GM21515 (cell line): ENCODE results near the gene RRM1.

ENCODE experiments used
- ATAC-seq: cut with Tn5 transposase; IDR thresholded peaks from one replicate; pipeline ENCODE4 v1.9.1; 2021; ENCODE audit not compliant: unreplicated experiment

RRM1 gene

DNA sequence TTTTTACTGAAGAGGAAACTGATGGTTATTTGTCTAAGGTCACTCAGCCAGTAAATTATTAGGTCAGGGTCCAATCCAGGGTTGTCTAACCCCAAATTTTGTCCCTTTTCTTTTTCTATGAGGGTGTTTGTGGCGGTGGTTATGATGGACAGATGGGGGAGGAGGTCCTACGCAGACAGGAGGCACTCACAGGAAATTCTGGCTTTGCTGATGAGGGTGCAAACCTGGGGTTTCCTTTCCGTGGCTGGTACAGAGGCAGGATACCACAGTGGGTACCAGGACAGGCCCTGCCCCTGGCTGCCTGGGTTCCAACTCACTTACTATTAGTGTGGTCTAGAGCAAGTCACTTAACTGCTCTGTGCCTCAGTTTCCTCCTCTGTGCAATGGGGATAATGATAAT, 91.0 kb downstream of the RRM1 start:
- no peak for ATAC-seq

DNA sequence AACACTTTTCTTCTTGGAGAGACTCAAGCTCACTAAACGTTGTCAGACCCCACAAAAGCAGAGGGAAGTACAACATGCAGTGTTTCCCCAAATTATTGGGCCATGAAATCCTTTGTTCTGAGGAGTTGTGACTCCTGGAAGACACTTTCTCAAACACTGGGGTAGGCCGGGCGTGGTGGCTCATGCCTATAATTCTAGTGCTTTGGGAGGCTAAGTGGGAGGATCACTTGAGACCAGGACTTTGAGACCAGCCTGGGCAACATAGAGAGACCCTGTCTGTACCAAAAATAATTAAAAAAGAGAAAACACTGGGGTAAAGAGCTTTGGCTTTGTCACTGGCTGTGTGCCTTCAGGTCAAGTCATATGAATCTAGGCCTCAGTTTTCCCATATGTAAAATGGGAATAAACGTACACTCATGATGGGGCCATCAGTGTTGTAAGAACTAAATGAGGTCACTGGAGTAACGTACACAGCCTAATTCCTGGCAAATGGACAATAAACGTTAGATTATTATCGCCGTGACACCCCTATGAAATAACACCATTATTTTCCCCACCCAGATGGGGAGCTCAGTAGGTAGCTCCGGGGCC, 92.0 kb downstream of the RRM1 start:
- no peak for ATAC-seq

DNA sequence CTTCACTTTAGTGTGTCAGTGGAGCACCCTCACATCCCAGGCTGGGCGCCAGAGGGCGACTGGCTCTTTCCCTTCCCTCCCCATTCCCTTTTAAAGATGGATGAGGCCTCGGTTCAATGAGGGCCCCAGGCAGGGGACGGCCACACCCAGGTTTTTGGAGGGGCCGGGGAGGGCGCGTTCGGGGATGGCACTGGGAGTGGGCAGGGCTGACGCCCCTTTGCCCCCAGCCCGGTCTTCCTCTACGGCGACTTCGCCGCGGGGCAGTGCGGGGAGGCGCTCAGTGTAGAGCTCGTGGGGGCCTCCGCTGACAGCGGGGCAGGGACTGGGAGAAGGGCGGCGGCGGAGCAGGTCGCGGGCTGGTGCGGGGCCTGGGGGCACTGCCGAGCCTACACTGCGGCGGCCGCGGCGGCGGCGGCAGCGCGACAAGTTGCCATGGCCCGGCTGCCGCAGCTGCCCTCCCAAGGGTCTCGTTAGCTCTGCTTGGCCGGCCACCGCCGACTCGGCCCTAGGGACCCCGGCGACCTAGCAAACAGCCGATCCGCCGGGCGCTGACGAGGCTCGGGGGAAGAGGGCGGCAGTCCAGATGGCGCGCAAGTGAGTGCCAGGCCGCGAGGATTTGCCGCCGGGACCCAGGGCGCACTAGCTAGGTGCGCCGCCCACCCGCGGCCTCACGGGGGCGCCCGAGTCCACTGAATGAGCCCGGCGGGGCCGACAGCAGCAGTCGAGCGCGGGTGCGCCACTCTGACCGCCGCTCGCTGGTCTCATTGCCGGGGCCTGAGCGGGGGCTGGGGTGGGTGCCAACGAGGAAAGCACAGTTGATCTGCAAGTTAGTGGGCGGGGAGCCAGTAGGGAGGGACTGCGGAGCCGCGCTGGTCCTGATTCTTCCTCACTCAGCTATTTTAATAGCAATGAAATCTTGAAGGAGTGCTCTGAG, 92.7 kb downstream of the RRM1 start:
- peak; percentile 94 for ATAC-seq
